Placental epithelial cell (primary cell): ENCODE results near the gene CNR2. TPM values are rescaled to one million over a fixed set of nuclear protein-coding genes. Genes with fewer than 3 reads are reported as not detected.

ENCODE experiments used
- small RNA-seq: library from RNA; depleted of rRNA; stranded (forward); fragments of <200 nt; gene quantifications from one replicate; pipeline ENCODE3, GENCODE V24; 2012
- total RNA-seq: library from RNA; depleted of rRNA; stranded (reverse); fragments of >200 nt; gene quantifications from 2 replicates; pipeline ENCODE4 v1.2.3, GENCODE V29; 2012

The CNR2 gene
- not detected in 2 replicates for total RNA-seq

GRCh38 chr1:23913212-23913880 lies at the start of gene CNR2:
Gene CNR2 (minus strand): TSS chr1:23913362. CDS start chr1:23875617, 37,745 bp downstream.

GRCh38 chr1:23959461-23960290 lies 46.5 kb upstream of the CNR2 start, which contains the start of gene PNRC2:
Gene PNRC2 (plus strand): TSS chr1:23959828. CDS start chr1:23961458, 1,630 bp downstream.

GRCh38 chr1:23867895-23868556 lies 45.1 kb downstream of the CNR2 start, which contains the start of gene FUCA1:
Gene FUCA1 (minus strand): TSS chr1:23868290. CDS start chr1:23868286, 4 bp downstream.

GRCh38 chr1:23825076-23825761 lies 87.9 kb downstream of the CNR2 start, which contains the start of gene HMGCL:
Gene HMGCL (minus strand): TSS chr1:23825429. CDS start chr1:23825415, 14 bp downstream.

Small RNAs within 50 kb of the gene (small RNA-seq; reads per million reads assigned to genes)
- not detected for gene MIR378F

Other genes with a start within 250 kb of the CNR2 start
- 447 and 618 TPM in 2 replicates for gene RPL11, start 221.6 kb downstream of the CNR2 start, total RNA-seq
- 30.6 and 42.2 TPM in 2 replicates for gene ELOA, start 169.9 kb downstream of the CNR2 start, total RNA-seq
- gene PITHD1, start 134.9 kb downstream of the CNR2 start, total RNA-seq, result 17.4 and 27.5 TPM in 2 replicates
- 47.1 and 96.0 TPM in 2 replicates for gene LYPLA2, start 122.2 kb downstream of the CNR2 start, total RNA-seq
- 40.8 and 69.7 TPM in 2 replicates for gene GALE, start 112.6 kb downstream of the CNR2 start, total RNA-seq
- gene HMGCL, start 87.9 kb downstream of the CNR2 start, total RNA-seq, result 34.2 and 42.0 TPM in 2 replicates
- 20.2 and 20.4 TPM in 2 replicates for gene FUCA1, start 45.1 kb downstream of the CNR2 start, total RNA-seq
- 73.3 and 102 TPM in 2 replicates for gene PNRC2, start 46.5 kb upstream of the CNR2 start, total RNA-seq
- 91.4 and 98.5 TPM in 2 replicates for gene SRSF10, start 67.0 kb upstream of the CNR2 start, total RNA-seq
- gene MYOM3, start 198.8 kb upstream of the CNR2 start, total RNA-seq, result 0.79 and 1.4 TPM in 2 replicates
- gene IL22RA1, start 229.8 kb upstream of the CNR2 start, total RNA-seq, result 3.7 and 17.3 TPM in 2 replicates